Measurements from ENCODE around the gene STEAP1B. TPM values are rescaled to one million over a fixed set of nuclear protein-coding genes. Genes with fewer than 3 reads are reported as not detected.

STEAP1B gene
- total and polyA plus RNA-seq, 4 donors = 0.06 to 0.28 (median 0.08) TPM; not detected in 1

DNA sequence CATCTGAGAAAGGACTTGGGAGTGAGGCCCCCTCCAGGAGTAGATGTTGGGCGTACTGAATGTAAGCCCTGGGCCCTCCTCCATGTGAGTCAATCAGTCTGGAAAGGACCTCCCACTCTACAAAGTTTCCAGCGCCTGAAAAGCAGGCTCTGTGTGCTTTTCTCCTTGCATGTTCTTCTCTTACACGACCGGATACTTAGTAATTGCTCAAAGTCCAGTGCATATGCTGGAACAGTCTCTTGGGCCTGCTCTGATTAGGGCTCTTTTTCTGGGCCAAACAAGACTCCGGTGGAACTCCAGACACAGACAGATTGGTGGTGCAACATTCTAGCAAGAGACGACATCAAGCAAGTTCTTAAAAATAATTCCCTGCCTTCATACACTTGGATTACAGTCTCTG lies 104.8 kb downstream of the STEAP1B start (continued):
- no peak for TF ChIP-seq CTCF (IDR thresholded peaks at IDR 0.05; ENCODE audit: low read depth, low read length, missing input control)
- no peak for TF ChIP-seq YY1 (IDR thresholded peaks at IDR 0.05)
- no peak for TF ChIP-seq EGR1 (IDR thresholded peaks at IDR 0.05; ENCODE audit: low read depth in 2 of 2)
- TF ChIP-seq RXRA (IDR thresholded peaks at IDR 0.05) = no peak
- TF ChIP-seq NR2F2 (IDR thresholded peaks at IDR 0.05) = no peak

DNA sequence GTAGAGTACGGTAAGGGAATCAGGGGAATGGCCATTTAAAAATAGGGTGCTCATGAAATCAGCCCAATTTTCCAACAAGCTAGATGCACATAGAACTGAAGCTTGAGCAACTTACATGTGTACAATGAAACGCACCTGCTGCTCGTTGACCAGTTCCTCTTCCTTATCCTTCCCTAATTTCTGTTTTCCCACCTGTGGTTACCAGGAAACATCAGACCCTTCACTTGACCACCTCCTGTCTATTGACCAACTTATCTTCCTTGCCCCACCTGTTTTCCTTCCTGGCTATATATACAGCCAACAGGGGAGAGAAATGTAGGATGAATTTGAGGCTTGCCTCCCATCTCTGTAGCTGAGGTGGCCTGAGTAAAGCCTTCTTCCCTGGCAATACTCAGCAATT lies 105.2 kb downstream of the STEAP1B start:
- DNase-seq (ENCODE audit: low spot score) = no peak
- Histone ChIP-seq H3K9ac (ENCODE audit: low read depth in 1 of 2, low read length in 2 of 2) (no peak overlapping the region), H3K36me3 (ENCODE audit: control insufficient read depth in 4 of 4, insufficient read depth in 3 of 4, low read depth in 1 of 4, low read length in 3 of 4) (no peaks in the 10 kb centered on the region), H3K4me3 (ENCODE audit: low read depth in 1 of 3, low read length in 3 of 3) (no peak overlapping the region), H3K4me1 (ENCODE audit: control insufficient read depth in 4 of 4, insufficient read depth in 4 of 4, low read length in 3 of 4) (no peaks in the 10 kb centered on the region), H3K9me3 (ENCODE audit: control insufficient read depth in 4 of 4, low read length in 3 of 4) (no peaks in the 10 kb centered on the region), H3K27ac (ENCODE audit: low read depth in 1 of 2, low read length in 2 of 2) (no peak overlapping the region), H3K27me3 (ENCODE audit: control insufficient read depth in 4 of 4, insufficient read depth in 4 of 4, low read length in 3 of 4) (peaks cover 0 to 3% (median 0%) of the 10 kb centered on the region in 4 donors)
- TF ChIP-seq, protein P1, sequence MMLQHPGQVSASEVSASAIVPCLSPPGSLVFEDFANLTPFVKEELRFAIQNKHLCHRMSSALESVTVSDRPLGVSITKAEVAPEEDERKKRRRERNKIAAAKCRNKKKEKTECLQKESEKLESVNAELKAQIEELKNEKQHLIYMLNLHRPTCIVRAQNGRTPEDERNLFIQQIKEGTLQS (IDR thresholded peaks at IDR 0.05) = no peak
- TF ChIP-seq HNF4A (conservative IDR thresholded peaks at IDR 0.05) = no peak
- 76% methylated on average over 3 of the region's 3 CpGs for WGBS

GRCh38 chr7:22393913-22394729 lies 105.9 kb downstream of the STEAP1B start:
- Histone ChIP-seq H3K27me3 (ENCODE audit: control insufficient read depth in 4 of 4, insufficient read depth in 4 of 4, low read length in 3 of 4) (peaks cover 0 to 3% (median 0%) of the 10 kb centered on the region in 4 donors), H3K4me1 (ENCODE audit: control insufficient read depth in 4 of 4, insufficient read depth in 4 of 4, low read length in 3 of 4) (no peaks in the 10 kb centered on the region), H3K36me3 (ENCODE audit: control insufficient read depth in 4 of 4, insufficient read depth in 3 of 4, low read depth in 1 of 4, low read length in 3 of 4) (no peaks in the 10 kb centered on the region), H3K9me3 (ENCODE audit: control insufficient read depth in 4 of 4, low read length in 3 of 4) (no peaks in the 10 kb centered on the region), H3K9ac (ENCODE audit: low read depth in 1 of 2, low read length in 2 of 2) (no peak overlapping the region), H3K4me3 (ENCODE audit: low read depth in 1 of 3, low read length in 3 of 3) (no peak overlapping the region), H3K27ac (ENCODE audit: low read depth in 1 of 2, low read length in 2 of 2) (no peak overlapping the region)
- no peak for TF ChIP-seq CTCF (IDR thresholded peaks at IDR 0.05; ENCODE audit: low read depth, low read length, missing input control)
- TF ChIP-seq EGR1 (IDR thresholded peaks at IDR 0.05; ENCODE audit: low read depth in 2 of 2) = no peak
- no peak for TF ChIP-seq NR2F2 (IDR thresholded peaks at IDR 0.05)
- TF ChIP-seq REST (IDR thresholded peaks at IDR 0.05) = no peak
- TF ChIP-seq MAX (IDR thresholded peaks at IDR 0.05) = no peak
- TF ChIP-seq RAD21 (IDR thresholded peaks at IDR 0.05) = no peak
- WGBS = 71% methylated on average over 13 of the region's 13 CpGs
- DNase-seq (ENCODE audit: low spot score) = no peak

Measured in liver (tissue), 9 donors.